ENCODE measurements around the gene CAPN2.
"Not testable (repeated sequence)": the region's sequence is repeated elsewhere in the genome, so short reads cannot be mapped to it uniquely, and the experiment has no call there.

The CAPN2 gene

DNA sequence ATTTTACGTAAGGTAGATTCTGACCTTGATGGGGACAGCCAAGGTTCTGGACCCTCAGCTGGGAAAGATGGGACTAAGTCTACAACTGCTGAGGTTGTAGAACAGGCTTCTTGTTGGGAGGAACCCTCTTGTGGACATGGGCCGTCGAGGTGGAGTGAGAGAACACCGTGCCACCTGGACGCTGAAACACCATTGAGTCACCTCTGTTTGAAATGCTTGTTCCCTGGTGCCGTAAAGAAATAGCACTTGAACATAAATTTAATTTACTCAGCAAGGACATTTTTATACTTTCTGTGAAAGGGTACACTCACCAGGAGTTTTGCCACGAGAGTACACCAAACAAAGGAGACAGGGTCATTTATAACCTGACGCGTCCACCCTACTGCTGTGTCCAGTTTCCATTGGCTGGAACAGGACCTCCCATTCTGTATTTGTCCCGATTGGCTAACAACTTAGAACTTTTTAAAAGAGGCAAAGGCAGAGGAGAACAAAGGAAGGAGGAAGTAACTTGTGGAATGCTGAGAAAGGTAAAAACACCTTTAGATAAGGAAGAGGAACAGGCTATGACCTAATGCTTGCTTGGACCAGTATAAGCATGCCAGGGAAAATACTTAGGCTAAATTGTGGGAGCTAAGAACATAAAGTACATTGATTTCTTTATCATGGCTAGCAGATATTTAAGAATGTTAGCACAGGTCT, 27.8 kb downstream of the CAPN2 start:
- not testable (repeated sequence) for DNase-seq

DNA sequence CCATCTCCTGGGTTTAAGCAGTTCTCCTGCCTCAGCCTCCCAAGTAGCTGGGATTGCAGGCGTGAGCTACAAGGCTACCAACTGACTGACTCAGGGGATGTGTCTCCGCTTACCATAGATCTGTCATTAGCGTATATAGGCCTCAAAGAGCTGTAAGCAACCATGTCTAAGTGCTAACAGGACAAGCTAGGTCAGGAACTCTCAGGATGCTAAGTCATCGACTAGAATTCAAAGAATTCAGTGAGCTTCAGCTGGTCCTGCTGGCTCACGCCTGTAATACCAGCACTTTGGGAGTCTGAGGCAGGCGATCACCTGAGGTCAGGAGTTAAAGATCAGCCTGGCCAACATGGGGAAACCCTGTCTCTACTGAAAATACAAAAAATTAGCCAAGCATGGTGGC, 29.5 kb downstream of the CAPN2 start:
- no peak for DNase-seq

DNA sequence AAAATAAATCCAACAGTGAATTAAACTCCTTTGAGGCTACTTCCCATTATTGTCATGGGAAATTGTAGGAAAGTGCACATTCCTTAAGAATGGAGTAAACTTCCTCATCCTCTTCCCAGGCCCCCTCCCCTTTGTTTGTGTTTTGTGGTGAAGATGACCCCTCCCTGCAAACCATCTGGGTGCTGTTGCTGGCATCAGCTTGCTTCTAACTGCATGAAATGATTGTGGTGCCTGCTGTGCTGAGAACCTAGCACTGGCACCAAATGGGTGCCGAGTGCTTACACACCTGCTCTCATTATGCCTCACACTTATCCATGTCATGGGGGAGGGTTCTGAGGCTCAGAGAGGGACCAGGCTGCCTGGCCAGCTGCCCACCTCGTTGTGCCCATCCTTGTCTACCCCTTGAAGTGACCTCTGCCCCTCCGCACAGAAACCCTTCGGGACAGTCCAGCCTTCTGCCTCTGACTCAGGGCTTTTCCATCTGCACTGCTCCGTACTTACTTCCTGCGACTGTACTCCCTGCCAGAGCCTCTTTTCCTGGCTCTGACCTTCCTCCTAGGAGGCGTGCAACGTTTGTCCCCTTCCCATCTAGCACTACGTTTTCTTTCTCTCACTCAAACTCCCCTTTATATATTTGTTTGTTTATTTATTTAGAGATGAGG, 30.6 kb downstream of the CAPN2 start:
- DNase-seq = no peak

GRCh38 chr1:223745731-223746130, 33.4 kb downstream of the CAPN2 start:
- no peak for DNase-seq

DNA sequence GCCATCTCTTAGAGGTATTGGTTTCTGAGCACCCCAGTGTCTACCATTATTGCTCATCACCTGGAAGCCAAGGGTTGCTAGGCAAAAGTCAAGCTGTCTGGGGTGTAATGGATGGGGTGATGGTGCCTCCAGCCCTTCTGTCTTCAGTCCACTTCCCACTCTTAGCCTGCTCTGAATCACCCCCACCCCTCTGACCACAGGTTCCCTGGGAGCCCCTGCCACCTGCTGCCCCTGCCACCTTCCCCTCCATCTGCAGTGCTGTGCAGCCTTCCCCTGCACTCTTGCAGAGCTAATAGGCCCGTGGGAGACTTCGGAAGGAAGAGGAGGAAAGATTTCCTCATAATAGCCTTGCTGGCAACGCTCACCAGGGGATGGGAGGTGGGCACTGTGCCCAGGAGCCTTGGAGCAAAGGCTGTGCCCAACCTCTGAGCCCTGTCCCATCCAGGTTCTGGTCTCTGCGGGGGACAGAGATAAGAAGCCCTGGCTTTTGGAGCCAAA, 35.5 kb downstream of the CAPN2 start:
- no peak for DNase-seq

DNA sequence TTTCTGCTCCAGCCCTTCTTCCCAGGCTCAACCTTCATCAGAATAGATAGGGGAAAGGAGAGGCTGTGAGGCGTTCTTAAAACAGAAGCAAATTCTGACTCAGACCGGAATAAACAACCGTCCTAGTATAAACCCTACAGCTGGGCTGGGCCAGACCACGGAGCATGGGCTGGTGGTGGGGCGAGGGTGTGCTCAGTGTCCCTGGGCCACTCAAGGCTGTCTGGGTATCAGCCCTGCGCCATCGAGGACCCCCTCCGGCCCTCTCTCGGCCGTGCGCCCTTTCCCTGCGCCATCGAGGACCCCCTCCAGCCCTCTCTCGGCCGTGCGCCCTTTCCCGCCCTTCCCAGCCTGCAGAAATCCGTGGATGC, 36.0 kb downstream of the CAPN2 start:
- peak; percentile 4 for DNase-seq

DNA sequence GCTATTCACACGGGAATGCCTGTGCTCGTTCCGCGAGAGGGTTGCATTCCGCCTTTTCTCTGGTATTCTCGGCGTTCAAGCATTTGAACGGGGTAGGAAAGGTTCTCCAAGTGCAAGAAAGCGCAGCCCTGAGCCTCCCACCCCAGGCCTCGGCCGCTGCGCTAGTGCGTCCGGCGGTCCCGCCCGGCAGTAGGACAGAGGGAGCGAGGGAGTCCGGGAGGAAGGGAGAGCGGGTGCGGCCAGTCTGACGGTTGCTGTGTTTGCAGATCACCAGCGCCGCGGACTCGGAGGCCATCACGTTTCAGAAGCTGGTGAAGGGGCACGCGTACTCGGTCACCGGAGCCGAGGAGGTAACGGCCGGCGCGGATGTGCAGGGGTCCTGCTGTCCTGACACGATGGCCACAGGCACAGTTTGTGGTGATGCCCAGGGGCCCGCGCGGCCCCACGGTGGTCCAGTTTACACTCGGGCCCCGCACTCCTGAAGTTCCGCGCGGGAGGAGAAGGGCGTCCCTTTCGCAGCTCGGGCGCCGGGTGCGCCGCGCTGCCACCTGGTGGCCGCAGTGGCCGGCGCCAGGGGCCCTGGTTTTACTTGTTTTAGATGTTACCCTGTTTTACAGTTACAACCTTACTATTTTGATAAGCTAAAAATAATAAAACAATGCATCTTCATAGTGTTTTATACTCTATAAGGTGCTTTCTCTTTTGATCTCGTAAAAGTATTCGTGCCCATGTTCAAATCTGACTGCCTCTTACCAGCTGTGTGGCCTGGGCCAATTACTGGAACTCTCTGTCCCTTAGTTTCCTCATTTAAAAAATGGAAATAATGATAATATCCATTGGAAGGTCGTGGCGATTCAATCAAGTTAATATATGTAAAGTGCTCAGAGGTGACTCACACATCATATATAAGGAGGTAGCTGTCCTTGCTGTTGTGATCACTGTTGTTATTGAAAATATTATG, 36.7 kb downstream of the CAPN2 start:
- peak; percentile 65 for DNase-seq

DNA sequence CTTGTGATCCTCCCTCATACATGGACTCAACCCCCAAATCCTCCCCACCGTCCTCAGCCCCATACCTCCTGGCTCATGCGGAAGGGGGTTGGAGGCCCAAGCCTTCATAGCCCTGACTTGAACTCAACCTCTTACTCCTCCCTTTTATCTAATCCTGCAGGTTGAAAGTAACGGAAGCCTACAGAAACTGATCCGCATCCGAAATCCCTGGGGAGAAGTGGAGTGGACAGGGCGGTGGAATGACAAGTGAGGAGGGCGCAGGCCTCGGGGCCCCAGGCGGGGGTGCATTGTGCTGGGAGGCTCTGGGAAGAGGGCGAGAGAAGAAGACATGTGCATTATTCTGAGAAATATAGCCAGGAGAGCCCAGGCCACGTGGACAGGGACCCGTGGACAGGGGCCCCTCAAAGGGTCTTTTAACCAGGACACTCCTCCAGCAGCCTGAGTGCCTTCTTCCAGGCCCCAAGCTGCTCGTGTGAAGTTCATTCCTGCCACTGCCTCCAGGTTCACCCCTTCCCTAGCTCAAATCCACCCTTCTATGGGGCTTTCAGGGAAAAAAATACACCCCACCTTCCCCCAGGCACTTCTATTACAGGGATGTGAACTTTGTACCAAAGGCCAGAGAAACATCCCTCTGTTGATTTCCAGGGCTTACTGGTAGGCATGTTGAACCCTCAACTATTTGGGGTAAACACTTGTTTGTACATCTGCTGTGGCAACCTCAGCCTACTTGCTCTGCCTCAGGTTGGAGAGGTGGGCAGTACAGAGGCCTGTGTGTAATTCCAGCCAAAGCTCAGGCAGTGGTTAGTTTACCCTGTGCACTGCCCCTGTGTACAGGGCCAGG, 38.6 kb downstream of the CAPN2 start:
- DNase-seq = no peak

DNA sequence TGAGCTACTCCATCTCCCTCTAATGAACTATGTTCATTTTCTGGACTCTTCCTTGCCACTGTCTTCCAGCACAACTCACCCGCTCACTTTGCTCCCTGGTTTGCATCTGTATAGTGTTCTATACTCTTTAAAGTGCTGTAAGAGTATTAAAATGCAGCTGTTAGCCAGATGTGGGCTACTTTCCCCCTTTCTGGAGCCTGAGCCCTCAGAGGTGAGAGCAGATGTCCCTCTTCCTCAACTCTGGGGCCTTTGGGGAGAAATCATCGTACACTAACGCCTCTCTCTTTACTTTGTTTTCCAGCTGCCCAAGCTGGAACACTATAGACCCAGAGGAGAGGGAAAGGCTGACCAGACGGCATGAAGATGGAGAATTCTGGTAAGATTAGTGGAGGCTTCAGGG, 39.4 kb downstream of the CAPN2 start:
- DNase-seq = no peak

- DNase-seq = no peak
Observed at GRCh38 chr1:223752721-223753515, 40.6 kb downstream of the CAPN2 start.

- DNase-seq = no peak
Observed at GRCh38 chr1:223754681-223755431, 42.5 kb downstream of the CAPN2 start.

- no peak for DNase-seq
Observed at GRCh38 chr1:223755432-223755792, 43.1 kb downstream of the CAPN2 start.

DNA sequence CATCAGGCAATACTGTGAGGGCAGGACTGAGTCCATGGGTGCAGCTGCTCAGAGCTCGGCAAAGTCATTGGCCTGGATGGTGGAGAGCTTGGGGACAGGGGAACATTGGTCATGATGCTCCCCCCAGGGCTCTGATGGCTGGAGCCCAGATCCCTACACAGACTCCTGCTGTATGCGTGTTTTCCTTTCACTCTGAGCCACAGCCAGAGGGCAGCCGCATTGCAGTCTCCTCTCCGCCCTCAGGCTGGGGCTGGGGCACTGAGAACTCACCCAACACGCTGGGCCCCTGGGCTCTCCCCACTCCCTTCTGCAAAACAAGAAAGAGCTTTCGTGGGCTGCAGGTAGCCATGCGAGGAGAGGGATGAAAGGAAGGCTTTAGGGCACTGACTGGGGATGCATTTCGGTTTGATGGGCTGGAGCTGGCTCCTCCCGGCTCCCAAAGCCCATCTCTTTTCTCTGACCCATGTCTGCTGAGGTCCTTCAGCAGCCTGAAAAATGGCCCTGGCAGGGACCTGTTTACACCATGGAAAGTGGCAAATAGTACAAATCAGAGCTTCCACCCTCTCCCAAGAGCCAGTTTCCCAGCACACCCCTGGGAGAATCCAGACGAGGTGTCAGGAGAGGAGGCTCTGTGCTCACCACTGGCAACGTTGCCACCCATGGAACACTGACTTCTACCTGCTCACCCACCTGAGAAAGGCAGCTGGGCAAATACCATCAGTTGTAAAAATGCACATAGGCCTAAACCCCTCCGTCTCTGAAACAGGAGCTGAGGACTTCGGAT, 43.8 kb downstream of the CAPN2 start:
- no peak for DNase-seq

DNA sequence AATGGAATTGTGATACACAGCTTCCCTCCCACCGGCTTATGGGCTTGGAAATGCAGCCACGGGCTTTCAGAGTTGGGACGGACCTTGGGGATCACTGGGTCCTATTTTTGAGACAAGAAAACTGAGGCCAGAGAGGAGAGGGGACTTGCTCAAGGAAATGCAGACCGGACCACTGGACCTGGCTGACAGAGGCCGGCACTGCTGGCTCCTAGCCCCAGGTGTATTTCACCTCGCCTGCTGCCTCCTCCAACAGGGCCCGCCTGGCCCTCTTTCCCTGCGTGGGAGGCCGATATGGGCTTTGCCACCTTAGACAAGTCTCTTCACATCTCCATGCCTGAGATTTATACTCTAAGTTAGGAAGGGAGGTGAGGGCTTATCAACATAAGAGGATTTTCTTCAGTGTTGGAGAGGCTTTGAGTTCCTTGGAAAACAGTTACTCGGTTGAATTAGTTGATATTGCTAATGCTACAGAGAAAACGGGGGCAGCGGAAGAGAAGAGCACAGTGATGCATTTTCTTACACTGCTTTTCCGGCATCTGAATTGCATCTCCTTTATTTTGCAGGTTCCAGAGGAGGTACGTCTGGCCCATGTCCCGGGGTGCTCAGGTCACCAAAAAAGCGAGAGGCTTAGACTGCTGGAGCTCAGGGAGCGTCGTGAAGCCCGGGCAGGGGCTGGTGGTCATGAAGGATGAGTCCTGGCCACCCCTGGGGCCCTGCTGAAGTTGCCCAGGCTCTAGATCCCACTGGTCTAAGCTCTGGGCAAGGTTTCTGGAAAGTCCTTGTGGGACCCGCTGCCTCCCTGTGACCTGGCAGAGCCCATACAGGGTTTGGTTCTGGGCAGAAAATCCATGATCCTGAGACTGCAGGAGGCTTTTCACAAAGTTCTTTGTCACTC, 44.7 kb downstream of the CAPN2 start:
- no peak for DNase-seq

DNA sequence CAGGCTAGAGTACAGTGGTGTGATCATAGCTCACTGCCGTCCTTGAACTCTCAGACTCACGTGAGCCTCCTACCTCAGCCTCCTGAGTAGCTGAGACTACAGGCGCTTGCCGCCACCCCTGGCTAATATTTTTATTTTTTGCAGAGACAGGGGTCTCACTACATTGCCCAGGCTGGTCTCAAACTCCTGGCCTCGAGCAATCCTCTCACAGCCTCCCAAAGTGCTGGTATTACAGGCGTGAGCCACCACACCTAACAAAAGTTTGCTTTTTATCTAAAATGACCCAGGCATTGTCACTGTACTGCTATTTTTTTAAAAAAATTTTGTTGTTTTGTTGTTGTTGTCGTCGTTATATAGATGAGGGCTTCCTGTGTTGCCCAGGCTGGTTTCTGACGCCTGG, 46.4 kb downstream of the CAPN2 start:
- no peak for DNase-seq

GRCh38 chr1:223759273-223759672, 46.9 kb downstream of the CAPN2 start:
- DNase-seq = no peak

DNA sequence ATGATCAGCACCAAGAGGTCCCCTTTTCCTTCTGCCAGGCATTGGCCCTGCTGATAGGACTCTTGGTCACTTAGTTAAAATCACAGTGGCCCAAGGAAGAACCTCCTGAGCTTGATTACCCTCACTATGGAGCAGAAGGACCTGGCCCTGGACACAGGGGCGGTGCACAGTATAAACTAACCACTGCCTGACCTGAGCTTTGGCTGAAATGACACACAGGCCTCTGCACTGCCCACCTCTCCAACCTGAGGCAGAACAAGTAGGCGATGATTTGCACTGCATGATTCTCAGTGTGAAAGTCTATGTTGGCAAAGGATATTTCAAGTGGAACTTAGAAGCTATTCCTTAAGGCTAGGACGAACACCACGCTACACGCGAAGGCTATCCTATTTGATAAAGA, 48.5 kb downstream of the CAPN2 start:
- no peak for DNase-seq

DNA sequence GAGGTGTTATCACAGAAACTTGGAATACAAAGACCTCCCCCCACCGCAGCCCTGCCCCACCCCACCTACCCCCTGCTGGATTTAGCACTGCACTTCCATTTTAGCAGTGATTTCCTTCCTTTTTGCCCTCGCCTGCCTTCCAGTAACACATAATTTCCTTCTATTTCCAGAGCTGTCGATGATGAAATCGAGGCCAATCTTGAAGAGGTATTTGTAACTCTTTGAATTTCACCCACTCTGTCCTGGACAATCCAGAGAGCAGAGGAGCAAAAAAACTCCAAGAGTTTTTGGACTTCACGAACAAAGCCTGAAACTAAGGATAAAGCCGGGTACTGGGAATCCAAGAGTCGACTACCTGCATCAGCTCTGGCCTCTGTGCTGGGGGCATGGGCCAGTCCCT, 49.1 kb downstream of the CAPN2 start:
- DNase-seq = no peak

DNA sequence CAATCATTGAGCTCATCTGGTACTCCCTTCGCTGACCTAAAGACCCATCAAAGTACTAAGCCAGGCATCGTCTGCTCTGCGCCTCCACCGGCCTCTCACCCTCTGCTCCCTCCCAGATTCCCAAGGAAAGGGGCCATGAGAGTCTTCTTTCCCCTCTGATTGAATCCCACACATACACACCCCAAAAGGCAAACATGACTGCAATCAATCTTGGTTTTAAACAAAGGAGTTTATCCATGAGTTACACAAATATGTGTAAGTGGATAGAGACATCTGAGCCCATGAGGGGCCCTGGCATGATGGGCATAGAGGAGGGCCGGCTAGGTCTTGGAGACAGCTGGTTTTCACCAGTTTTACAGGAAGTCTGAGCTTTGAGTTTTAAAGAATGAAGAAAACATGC, 50.9 kb downstream of the CAPN2 start:
- DNase-seq = no peak

All from CD4-positive, alpha-beta T cell treated with Interleukin-21 for 1 hour (primary cell).